WTC11 (cell line): Measurements from ENCODE around the gene PRRX1. TPM values are rescaled to one million over a fixed set of nuclear protein-coding genes. Genes with fewer than 3 reads are reported as not detected.

Experiments used
- ATAC-seq: fragments of 200-7000 bp; cut with Tn5 transposase; 2 replicates; pipeline ENCODE4 v1.10.0; 2021; ENCODE audit warnings: mild to moderate bottlenecking, moderate library complexity
- CTCF ChIA-PET: fragments of 300-600 bp; sonication (Branson Sonifier 250); formaldehyde crosslinking; loops from one replicate; lab custom pipeline; 2021; ENCODE audit warnings: antibody characterized with exemption; lab: Charles Lee
- POLR2A ChIA-PET: fragments of 350-600 bp; sonication (Branson Sonifier 250); formaldehyde crosslinking; loops from one replicate; lab custom pipeline; 2021; ENCODE audit warnings: antibody characterized with exemption; lab: Charles Lee
- DNase-seq: peaks from one replicate; pipeline ENCODE4 v3.0.0; 2021; ENCODE audit warnings: low spot score
- H3K27ac Mint-ChIP-seq: 2 replicates; pipeline ENCODE4 v1.8.0; 2021; ENCODE audit warnings: mixed read lengths
- H3K27me3 Mint-ChIP-seq: 2 replicates; pipeline ENCODE4 v1.8.0; 2021; ENCODE audit warnings: low read depth, mild to moderate bottlenecking, moderate library complexity, mixed read lengths
- H3K36me3 Mint-ChIP-seq: 2 replicates; pipeline ENCODE4 v1.8.0; 2021; ENCODE audit warnings: mixed read lengths
- H3K4me1 Mint-ChIP-seq: 2 replicates; pipeline ENCODE4 v1.8.0; 2022; ENCODE audit warnings: mixed read lengths
- H3K4me3 Mint-ChIP-seq: 2 replicates; pipeline ENCODE4 v1.8.0; 2021; ENCODE audit warnings: mild to moderate bottlenecking, moderate library complexity, mixed read lengths
- H3K9me3 Mint-ChIP-seq: 2 replicates; pipeline ENCODE4 v1.8.0; 2021; ENCODE audit warnings: mixed read lengths
- ARID4B ChIP-seq: sonication (generic); formaldehyde crosslinking; IDR thresholded peaks from 2 replicates; pipeline ENCODE4 v1.8.0; 2023; ENCODE audit warnings: missing genetic modification reagents, mild to moderate bottlenecking, borderline replicate concordance
- ATF1 ChIP-seq: sonication (generic); formaldehyde crosslinking; IDR thresholded peaks from 2 replicates; pipeline ENCODE4 v1.8.1; 2023; ENCODE audit warnings: mild to moderate bottlenecking, moderate library complexity, missing genetic modification reagents
- CBFB ChIP-seq: sonication (generic); formaldehyde crosslinking; IDR thresholded peaks from 2 replicates; pipeline ENCODE4 v1.8.1; 2022; ENCODE audit warnings: mild to moderate bottlenecking, low read depth, missing genetic modification reagents
- E2F4 ChIP-seq: sonication (generic); formaldehyde crosslinking; IDR thresholded peaks from 2 replicates; pipeline ENCODE4 v1.8.1; 2022; ENCODE audit warnings: low read depth, mild to moderate bottlenecking, moderate library complexity, missing genetic modification reagents, borderline replicate concordance
- ETV6 ChIP-seq: sonication (generic); formaldehyde crosslinking; IDR thresholded peaks from 2 replicates; pipeline ENCODE4 v1.8.1; 2022; ENCODE audit warnings: mild to moderate bottlenecking, missing genetic modification reagents
- FOXK1 ChIP-seq: sonication (generic); formaldehyde crosslinking; IDR thresholded peaks from 2 replicates; pipeline ENCODE4 v1.8.0; 2022; ENCODE audit warnings: mild to moderate bottlenecking, moderate library complexity, missing genetic modification reagents
- FOXP1 ChIP-seq: sonication (generic); formaldehyde crosslinking; IDR thresholded peaks from 2 replicates; pipeline ENCODE4 v1.8.0; 2022; ENCODE audit warnings: missing genetic modification reagents, mild to moderate bottlenecking, moderate library complexity, borderline replicate concordance
- NFE2L1 ChIP-seq: sonication (generic); formaldehyde crosslinking; IDR thresholded peaks from 2 replicates; pipeline ENCODE4 v1.8.1; 2023; ENCODE audit warnings: missing genetic modification reagents
- OVOL2 ChIP-seq: fragments of 250-450 bp; sonication (Bioruptor Pico); IDR thresholded peaks from 2 replicates; pipeline ENCODE4 v1.9.0; 2021; ENCODE audit warnings: mild to moderate bottlenecking, borderline replicate concordance
- SP1 ChIP-seq: sonication (generic); formaldehyde crosslinking; conservative IDR thresholded peaks from 2 replicates; pipeline ENCODE4 v1.8.1; 2022; ENCODE audit warnings: missing genetic modification reagents
- TCF7 ChIP-seq: sonication (generic); formaldehyde crosslinking; IDR thresholded peaks from 2 replicates; pipeline ENCODE4 v1.8.0; 2022; ENCODE audit warnings: mild to moderate bottlenecking, low read depth, missing genetic modification reagents, moderate library complexity
- ZNF138 ChIP-seq: sonication (generic); formaldehyde crosslinking; conservative IDR thresholded peaks from 2 replicates; pipeline ENCODE4 v1.8.1; 2022; ENCODE audit warnings: mild to moderate bottlenecking, moderate library complexity, missing genetic modification reagents
- ZNF317 ChIP-seq: sonication (generic); formaldehyde crosslinking; IDR thresholded peaks from 2 replicates; pipeline ENCODE4 v1.8.1; 2023; ENCODE audit warnings: low read depth, mild to moderate bottlenecking, moderate library complexity, missing genetic modification reagents, borderline replicate concordance
- ZNF416 ChIP-seq: fragments of 250-450 bp; sonication (Bioruptor Pico); IDR thresholded peaks from 2 replicates; pipeline ENCODE4 v1.9.0; 2021; ENCODE audit warnings: mild to moderate bottlenecking, inconsistent platforms
- total RNA-seq: library from RNA; stranded (reverse); gene quantifications from 3 replicates; pipeline ENCODE4 v1.2.3, GENCODE V29; 2021
- TF ChIP-seq, protein P1 (sequence below): sonication (generic); formaldehyde crosslinking; IDR thresholded peaks from 2 replicates; pipeline ENCODE4 v1.8.0; 2022; ENCODE audit warnings: mild to moderate bottlenecking, missing genetic modification reagents
- TF ChIP-seq, protein P2 (sequence below): sonication (generic); formaldehyde crosslinking; IDR thresholded peaks from 2 replicates; pipeline ENCODE4 v1.8.1; 2023; ENCODE audit warnings: mild to moderate bottlenecking, missing genetic modification reagents
- TF ChIP-seq, protein P3 (sequence below): fragments of 250-450 bp; sonication (Bioruptor Pico); IDR thresholded peaks from 2 replicates; pipeline ENCODE4 v1.9.0; 2021; ENCODE audit warnings: mild to moderate bottlenecking, borderline replicate concordance
- TF ChIP-seq, protein P4 (sequence below): fragments of 250-450 bp; sonication (Bioruptor Pico); IDR thresholded peaks from 2 replicates; pipeline ENCODE4 v1.8.0; 2021; ENCODE audit warnings: mild to moderate bottlenecking
- TF ChIP-seq, protein P5 (sequence below): sonication (generic); formaldehyde crosslinking; IDR thresholded peaks from 2 replicates; pipeline ENCODE4 v1.8.0; 2023; ENCODE audit warnings: mild to moderate bottlenecking, missing genetic modification reagents

PRRX1 gene
- total RNA-seq, 1 experiment from 2014 or later, result 0.31 TPM

- TF ChIP-seq ZNF416 (CRISPR knock-in tag) (no peak), FOXP1 (no peak), ARID4B (no peak), E2F4 (CRISPR knock-in tag) (no peak), FOXK1 (no peak), TCF7 (no peak), ZNF138 (no peak), ATF1 (CRISPR knock-in tag) (no peak), OVOL2 (CRISPR knock-in tag) (no peak)
- TF ChIP-seq, protein P1, sequence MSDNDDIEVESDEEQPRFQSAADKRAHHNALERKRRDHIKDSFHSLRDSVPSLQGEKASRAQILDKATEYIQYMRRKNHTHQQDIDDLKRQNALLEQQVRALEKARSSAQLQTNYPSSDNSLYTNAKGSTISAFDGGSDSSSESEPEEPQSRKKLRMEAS (CRISPR knock-in tag), result no peak
These were observed 27.3 kb downstream of the PRRX1 start (continued) for GRCh38 chr1:170691258-170691657.

DNA sequence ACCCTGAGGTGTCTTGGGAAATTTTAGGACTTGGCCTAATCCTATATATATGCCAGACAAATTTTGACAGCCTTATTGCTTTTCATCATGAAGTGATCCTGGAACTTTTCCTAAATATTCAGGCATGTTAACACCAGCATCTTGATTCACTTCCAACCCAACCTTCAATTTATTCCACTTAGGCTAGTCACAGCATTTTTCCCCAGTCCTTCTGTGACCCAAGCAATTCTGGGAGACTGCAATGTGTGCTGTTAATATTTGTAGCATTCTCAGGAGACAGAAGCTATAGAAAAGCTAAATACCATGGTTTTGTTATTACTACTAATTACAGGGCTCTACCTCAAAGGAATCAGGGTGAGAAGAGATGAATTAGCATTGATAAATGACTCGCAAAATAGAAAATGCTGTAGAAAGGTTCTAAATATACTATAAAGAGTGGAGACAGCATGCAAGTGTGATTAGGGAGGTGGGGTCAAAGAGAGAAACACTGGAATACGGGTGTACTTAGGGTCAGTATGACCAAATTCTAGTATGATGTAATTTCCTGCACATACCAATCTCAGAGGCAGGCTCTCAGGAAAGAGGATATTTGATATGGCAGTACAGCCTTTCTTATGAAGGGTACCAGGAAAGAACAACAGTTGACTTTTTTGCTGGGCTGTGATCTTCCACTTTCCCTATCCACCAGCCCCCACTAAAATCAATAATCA, 29.1 kb downstream of the PRRX1 start:
- no peak overlapping the region for H3K27ac Mint-ChIP-seq
- H3K4me1 Mint-ChIP-seq, result no peaks in the 10 kb centered on the region
- POLR2A ChIA-PET, result no interaction called here
- no peak for DNase-seq
- H3K9me3 Mint-ChIP-seq, result no peaks in the 10 kb centered on the region
- CTCF ChIA-PET, result no interaction called here
- no peak overlapping the region for H3K4me3 Mint-ChIP-seq
- H3K36me3 Mint-ChIP-seq, result no peaks in the 10 kb centered on the region
- TF ChIP-seq ZNF317 (CRISPR knock-in tag) (no peak), CBFB (CRISPR knock-in tag) (no peak), ETV6 (CRISPR knock-in tag) (no peak), SP1 (CRISPR knock-in tag) (no peak), NFE2L1 (no peak)
- TF ChIP-seq, protein P2, sequence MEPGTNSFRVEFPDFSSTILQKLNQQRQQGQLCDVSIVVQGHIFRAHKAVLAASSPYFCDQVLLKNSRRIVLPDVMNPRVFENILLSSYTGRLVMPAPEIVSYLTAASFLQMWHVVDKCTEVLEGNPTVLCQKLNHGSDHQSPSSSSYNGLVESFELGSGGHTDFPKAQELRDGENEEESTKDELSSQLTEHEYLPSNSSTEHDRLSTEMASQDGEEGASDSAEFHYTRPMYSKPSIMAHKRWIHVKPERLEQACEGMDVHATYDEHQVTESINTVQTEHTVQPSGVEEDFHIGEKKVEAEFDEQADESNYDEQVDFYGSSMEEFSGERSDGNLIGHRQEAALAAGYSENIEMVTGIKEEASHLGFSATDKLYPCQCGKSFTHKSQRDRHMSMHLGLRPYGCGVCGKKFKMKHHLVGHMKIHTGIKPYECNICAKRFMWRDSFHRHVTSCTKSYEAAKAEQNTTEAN, result no peak
- TF ChIP-seq, protein P3, sequence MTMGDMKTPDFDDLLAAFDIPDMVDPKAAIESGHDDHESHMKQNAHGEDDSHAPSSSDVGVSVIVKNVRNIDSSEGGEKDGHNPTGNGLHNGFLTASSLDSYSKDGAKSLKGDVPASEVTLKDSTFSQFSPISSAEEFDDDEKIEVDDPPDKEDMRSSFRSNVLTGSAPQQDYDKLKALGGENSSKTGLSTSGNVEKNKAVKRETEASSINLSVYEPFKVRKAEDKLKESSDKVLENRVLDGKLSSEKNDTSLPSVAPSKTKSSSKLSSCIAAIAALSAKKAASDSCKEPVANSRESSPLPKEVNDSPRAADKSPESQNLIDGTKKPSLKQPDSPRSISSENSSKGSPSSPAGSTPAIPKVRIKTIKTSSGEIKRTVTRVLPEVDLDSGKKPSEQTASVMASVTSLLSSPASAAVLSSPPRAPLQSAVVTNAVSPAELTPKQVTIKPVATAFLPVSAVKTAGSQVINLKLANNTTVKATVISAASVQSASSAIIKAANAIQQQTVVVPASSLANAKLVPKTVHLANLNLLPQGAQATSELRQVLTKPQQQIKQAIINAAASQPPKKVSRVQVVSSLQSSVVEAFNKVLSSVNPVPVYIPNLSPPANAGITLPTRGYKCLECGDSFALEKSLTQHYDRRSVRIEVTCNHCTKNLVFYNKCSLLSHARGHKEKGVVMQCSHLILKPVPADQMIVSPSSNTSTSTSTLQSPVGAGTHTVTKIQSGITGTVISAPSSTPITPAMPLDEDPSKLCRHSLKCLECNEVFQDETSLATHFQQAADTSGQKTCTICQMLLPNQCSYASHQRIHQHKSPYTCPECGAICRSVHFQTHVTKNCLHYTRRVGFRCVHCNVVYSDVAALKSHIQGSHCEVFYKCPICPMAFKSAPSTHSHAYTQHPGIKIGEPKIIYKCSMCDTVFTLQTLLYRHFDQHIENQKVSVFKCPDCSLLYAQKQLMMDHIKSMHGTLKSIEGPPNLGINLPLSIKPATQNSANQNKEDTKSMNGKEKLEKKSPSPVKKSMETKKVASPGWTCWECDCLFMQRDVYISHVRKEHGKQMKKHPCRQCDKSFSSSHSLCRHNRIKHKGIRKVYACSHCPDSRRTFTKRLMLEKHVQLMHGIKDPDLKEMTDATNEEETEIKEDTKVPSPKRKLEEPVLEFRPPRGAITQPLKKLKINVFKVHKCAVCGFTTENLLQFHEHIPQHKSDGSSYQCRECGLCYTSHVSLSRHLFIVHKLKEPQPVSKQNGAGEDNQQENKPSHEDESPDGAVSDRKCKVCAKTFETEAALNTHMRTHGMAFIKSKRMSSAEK, result no peak
- TF ChIP-seq, protein P4, sequence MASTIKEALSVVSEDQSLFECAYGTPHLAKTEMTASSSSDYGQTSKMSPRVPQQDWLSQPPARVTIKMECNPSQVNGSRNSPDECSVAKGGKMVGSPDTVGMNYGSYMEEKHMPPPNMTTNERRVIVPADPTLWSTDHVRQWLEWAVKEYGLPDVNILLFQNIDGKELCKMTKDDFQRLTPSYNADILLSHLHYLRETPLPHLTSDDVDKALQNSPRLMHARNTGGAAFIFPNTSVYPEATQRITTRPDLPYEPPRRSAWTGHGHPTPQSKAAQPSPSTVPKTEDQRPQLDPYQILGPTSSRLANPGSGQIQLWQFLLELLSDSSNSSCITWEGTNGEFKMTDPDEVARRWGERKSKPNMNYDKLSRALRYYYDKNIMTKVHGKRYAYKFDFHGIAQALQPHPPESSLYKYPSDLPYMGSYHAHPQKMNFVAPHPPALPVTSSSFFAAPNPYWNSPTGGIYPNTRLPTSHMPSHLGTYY (CRISPR knock-in tag), result no peak
- TF ChIP-seq, protein P5, sequence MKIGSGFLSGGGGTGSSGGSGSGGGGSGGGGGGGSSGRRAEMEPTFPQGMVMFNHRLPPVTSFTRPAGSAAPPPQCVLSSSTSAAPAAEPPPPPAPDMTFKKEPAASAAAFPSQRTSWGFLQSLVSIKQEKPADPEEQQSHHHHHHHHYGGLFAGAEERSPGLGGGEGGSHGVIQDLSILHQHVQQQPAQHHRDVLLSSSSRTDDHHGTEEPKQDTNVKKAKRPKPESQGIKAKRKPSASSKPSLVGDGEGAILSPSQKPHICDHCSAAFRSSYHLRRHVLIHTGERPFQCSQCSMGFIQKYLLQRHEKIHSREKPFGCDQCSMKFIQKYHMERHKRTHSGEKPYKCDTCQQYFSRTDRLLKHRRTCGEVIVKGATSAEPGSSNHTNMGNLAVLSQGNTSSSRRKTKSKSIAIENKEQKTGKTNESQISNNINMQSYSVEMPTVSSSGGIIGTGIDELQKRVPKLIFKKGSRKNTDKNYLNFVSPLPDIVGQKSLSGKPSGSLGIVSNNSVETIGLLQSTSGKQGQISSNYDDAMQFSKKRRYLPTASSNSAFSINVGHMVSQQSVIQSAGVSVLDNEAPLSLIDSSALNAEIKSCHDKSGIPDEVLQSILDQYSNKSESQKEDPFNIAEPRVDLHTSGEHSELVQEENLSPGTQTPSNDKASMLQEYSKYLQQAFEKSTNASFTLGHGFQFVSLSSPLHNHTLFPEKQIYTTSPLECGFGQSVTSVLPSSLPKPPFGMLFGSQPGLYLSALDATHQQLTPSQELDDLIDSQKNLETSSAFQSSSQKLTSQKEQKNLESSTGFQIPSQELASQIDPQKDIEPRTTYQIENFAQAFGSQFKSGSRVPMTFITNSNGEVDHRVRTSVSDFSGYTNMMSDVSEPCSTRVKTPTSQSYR (CRISPR knock-in tag), result no peak
- no peaks in the 10 kb centered on the region; the same call in 1 of the 2 replicates for H3K27me3 Mint-ChIP-seq
- no peak for ATAC-seq
